COLO829 (cell line): ENCODE measurements around the gene IGSF8.

Experiments used
- DNase-seq: peaks from one replicate; pipeline ENCODE4 v3.0.0; 2012; ENCODE audit warnings: low spot score

Gene IGSF8

GRCh38 chr1:160104486-160104885 lies 6.1 kb upstream of the IGSF8 start:
- no peak for DNase-seq

DNA sequence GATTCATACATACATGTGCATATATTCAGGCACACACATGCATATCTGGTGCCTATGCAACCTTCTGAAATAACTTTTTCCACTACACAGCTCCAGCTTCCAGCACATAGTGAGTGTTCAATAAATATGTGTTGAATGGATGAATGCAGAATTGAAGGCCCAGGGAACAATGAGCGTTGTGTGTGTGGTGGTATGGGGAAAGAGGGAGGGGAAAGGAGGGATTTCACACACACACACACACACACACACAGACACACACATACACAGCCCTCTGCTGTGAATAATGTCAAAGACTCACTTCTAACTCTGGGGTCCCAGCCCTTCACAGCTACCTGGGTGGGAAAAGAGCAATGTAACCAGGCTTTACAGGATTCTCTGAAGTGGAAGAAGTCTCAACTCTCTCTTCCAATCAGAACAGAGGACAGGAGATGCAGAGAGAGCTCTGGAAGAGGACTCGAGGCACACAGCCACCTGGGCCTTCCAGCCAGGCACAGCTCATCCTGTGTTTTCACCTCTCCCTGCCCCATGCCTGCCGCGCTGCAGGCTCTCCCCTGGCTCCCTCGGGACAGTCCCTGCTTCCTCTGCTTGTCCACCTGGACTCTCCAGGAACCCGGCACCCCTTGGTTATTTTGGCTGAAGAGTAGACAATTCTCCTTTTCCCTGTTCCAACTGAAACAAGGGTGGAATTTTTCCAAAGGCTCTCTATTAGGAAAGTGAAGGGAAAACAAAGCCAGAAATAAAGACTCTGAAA lies 5.4 kb upstream of the IGSF8 start:
- DNase-seq: peak; percentile 51

DNA sequence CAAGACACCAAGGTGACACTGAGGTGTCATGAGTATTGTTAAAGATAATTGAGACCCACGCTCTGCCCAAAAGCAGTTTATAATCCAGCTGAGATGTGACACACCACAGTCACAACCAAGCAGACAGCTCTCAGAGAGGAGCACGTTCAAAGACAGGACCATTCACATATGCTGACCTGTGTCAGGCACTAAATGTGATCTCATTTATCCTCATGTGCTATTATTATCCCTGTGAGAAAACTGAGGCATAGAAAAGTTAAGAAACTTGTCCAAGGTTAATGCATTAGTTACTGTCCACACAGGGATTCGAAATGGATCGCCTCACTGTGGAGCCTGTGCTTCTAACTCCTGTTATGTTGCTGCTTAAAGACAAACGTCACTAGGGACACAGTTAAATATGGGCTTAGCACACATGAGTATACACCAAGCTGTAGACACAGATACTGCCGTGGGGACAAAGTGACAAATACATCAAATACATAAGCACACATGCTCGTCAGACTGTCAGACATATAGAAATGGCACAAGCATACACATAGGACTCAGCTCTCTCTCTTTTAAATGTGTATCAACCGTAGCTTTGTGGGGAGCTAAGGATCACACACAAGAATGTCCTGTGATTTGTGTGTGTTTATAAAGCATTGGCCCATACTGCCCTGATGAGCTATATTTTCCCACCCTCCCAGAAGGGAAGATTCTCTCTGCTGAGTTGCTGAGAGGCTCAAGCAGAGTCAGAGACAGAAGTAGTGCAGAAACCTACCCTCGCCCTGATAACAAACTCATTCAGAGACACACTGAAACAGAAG lies 3.5 kb upstream of the IGSF8 start:
- no peak for DNase-seq

DNA sequence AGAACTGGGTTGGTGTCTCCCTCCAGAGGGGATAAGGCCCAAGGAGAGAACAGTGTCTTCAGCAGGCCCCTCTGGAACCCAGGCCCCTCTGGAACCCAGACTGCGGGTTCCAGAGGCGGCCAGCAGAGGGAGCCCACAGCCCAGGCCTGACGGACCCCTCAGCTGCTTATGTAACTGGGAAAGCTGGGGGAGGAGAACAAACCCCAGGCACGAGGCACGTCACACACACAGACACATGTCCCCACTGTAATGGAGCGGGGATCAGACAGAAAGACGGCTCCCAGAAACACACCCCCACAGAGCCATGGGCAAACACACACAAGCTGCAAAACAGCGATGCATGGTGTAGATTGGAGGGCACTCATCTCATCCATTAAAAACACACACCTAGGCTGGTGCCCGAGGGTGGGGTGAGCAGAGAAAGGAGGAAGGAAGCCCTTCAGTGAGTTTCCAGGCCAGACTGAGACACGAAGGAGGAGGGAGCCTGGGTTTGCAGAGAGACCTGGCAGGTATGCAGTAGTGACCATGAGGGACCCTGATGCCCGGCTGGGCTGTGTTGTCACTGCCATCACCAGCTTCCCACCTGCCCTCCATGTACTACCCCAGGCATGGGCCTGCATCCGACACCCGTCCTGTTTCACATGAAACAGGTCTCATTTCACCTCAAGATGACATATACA lies 2.8 kb upstream of the IGSF8 start:
- peak; percentile 90 for DNase-seq

DNA sequence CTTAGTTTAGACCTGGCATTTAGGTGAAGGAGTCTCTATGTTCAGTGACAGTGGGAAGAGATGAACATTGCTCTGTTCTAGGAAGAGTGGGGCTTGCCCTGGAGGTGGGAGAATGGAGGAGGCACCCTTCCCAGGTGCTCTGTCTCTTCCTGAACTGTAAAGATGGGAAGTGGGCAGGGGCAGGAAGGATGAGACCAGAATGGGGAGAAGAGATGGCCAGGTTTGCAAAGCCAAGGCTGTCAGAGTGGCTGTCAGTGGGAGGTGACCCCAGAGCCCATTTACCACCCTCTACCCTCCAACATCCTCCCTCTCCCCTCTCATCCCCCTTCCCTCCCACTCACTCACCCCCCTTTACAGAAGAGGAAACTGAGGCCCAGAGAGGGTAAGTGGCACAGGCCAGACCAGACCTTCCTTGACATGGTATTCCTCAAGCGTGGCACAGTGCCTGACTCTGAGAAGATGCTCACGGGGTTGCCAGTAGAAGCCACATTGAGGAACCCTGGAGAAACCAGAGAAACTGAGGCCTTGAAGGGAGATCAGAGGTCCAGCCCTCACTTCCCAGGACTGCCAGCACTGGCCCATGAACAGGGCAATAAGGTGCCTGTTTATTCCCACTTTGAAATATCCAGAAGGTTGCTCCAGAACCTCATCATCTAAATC lies 1.4 kb upstream of the IGSF8 start:
- DNase-seq: no peak

DNA sequence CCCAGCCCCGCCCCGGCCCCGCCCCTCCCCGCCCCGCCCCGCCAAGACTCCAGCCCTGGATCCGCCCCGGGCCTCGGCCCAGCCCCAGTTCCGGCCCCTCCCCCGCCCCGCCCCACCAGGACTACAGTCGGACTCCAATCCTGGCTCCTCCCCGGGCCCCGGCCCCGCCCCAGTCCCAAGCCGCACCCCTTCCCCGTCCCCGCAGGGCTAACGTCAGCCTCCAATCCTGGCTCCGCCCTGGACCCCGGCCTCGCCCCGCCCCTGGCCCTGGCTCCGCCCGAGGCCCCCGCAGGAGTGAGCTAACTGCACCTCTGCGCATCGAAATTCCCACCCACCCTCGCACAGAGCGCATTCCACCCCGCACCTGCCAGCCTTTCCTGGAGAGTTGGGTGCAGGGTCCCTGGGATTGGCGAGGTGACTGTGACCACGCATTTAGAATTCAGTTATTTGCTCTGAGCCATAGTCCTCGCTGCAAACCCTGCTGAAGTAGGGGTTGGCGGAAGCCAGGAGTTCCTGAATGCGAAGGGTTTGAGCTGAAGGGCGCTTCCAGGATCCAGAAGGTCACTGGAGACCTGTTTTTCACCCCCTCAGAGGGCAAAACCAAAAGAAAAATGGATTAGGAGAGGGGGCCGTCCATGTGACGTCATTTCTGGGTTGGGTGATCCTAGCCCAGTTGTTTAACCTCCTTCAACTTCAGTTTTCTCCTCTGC lies 588 bp upstream of the IGSF8 start:
- DNase-seq: peak; percentile 98

- no peak for DNase-seq
Observed at GRCh38 chr1:160097151-160097910, 1.1 kb downstream of the IGSF8 start.

DNA sequence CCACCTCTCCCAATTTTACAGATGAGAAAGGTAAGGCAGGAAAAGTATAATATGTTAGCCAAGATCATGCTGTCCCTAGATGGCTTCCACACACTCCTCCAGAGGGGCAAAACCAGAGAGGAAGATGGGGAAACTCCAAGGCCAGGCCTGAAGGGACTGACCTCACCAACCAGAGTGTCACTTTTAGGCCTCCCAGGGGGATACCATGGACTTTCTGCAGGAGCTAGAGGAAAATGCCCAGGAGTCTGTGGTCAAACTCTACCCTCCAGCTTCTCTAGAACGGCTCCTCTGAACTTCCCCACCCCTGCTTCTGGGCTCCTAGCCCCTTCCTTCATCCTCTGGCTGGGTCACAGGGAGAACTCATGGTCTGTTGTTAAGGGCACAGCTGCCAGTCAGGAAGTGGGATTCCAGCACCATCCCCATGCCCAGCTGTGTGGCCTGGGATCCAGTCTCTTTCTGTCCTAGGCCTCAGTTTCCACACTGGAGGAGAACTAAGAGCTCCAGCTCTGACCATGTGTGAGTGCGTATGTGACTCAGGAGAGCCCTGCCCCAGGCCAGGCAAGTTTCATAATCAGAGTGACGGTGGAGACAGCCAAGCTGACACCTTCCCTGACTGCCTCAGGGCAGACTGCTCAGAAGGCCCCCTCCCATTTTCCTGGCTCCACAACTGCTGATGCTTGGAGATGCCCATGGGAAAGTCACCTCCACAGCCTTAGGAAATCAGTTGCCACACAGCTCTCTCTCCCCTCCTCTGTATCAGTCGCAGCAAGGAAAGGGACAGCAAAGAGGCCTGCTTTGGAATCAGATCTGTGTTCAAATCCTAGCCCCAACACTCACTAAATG lies 1.9 kb downstream of the IGSF8 start:
- DNase-seq: no peak

- DNase-seq: no peak
Observed at GRCh38 chr1:160095382-160096105, 2.9 kb downstream of the IGSF8 start.

- DNase-seq: no peak
Observed at GRCh38 chr1:160094806-160095205, 3.6 kb downstream of the IGSF8 start.

DNA sequence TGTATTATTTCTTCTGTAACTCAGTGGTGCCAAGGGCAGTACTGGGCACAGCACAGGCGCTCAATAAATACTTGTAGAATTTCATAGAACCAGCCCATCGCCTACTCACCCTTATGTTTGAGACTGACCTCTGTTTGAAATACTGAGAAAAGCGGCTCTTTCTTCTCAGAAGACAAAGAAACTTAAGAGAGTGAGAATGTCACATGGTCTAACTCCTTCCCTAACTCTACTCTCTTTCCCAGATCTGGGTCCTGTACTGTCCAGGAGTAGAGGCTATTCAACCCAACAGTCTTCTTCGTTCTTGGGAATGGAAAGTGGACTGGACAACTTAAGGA lies 4.2 kb downstream of the IGSF8 start:
- DNase-seq: peak; percentile 94

GRCh38 chr1:160093624-160094290 lies 4.7 kb downstream of the IGSF8 start:
- no peak for DNase-seq

DNA sequence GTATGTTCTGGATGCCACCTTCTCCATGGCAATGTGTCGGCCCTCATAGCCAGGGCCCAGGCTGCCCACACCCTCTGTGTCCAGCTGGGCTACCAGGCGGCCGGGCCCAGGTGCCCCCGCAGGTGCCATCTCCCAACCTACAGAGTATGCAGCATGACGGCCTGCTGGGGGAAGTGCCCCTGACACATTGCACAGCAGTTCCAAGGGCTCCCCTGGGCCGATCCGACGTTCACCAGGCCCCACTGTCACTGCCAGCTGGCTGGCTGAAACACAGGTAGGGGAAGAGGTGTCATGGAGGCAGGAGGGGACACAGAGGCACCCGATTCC lies 5.4 kb downstream of the IGSF8 start:
- DNase-seq: no peak

- DNase-seq: no peak
Observed at GRCh38 chr1:160092366-160093068, 5.9 kb downstream of the IGSF8 start.

DNA sequence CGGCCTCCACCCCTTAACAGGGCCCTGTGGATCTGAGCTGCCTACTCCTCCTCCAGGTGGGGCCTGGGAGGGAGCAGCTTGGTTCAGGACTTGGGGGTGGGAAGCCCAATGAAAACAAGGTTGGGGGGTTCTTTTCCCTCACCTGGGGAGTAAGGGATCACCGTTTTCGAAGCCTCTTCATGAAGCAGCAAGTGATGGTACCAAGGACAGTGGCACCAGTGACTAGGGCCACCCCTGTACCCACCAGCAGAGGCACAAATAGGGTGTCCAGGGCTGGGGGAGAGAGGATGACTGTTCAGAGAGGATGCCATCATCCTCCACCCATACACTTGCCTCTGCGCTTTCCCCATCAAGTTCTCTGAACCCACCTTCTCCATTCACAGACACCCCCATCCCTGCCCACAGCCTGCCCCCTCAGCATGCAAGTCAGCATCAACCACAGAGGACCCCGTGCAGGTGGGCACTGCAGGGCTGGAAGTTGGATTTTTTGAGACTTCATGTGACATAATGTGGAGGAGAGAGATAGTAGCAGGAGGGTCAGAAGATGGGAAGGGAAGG lies 6.7 kb downstream of the IGSF8 start:
- DNase-seq: no peak

DNA sequence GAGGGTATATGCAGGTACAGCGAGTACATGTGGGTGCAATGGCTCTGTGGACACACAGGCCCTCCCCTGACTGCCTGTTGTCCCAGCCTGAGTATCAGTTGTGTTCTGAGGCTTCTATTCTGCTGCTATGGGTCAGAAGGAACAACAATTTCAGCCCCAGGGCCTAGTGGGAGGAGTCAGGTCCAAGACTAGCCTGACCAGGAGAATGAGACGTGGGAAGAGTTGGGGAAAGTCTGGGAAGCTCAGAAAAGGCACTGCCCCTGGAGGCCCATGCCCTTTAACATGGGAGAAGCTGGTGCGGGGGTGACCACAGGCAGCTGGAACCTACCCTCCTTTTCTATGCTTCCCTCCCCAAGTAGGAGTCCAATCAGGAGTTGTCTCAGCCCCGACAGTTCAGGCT lies 7.7 kb downstream of the IGSF8 start:
- no peak for DNase-seq

- no peak for DNase-seq
Observed at GRCh38 chr1:160089883-160090282, 8.5 kb downstream of the IGSF8 start.

DNA sequence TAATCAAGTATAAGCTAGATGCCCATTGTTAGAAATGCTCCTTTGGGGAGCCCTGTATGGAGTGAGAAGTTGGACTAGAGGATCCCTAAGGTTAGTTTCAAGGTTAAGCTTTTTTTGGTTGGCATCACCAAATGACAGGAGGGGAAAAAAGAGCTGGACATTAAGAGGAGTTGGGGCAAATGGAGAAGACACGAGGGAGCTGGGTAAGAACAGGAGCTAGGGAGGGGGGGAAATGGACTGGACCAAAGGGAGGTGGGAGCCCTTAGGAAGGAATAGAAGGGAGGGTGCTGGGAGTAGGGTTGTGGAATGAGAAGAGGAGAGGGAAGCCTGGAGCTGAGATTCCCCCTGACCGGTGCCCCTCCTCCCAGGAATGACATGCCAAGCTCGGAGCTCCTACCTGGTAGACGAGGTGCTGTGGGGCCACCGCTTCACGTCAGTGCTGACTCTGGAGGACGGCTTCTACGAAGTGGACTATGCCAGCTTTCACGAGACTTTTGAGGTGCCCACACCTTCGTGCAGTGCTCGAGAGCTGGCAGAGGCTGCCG lies 11.2 kb downstream of the IGSF8 start:
- DNase-seq: no peak
